Keratinocyte (primary cell): ENCODE data around the gene GPX4. TPM values are rescaled to one million over a fixed set of nuclear protein-coding genes. Genes with fewer than 3 reads are reported as not detected.
A peak's percentile ranks its signal among the peaks of the same experiment; 100 is the strongest.

Source experiments
- DNase-seq: peaks from one replicate; pipeline ENCODE4 v3.0.0-alpha.2; 2011; ENCODE audit warnings: low read depth, missing footprints, low spot score
- FAIRE-seq: peaks from 2 replicates; lab custom pipeline; 2011; peaks lifted over from hg19 to GRCh38; lab: Jason Lieb, UNC
- H2AFZ ChIP-seq: 2 replicates; pipeline ENCODE4 v1.6.0; 2012; ENCODE audit warnings: low read length, control low read depth, inconsistent platforms; ENCODE audit not compliant: control insufficient read depth
- H3K27ac ChIP-seq: 2 replicates; pipeline ENCODE4 v1.5.1; 2011; ENCODE audit warnings: low read length; ENCODE audit not compliant: control insufficient read depth, insufficient read depth
- H3K27me3 ChIP-seq: 3 replicates; pipeline ENCODE4 v1.6.0; 2011; ENCODE audit warnings: low read length; ENCODE audit not compliant: control insufficient read depth, insufficient read depth; ENCODE audit errors: extremely low read depth
- H3K36me3 ChIP-seq, 2 experiments: 2 replicates in 1 of 2; 3 replicates in 1 of 2; pipeline ENCODE4 v1.5.1; 2011; ENCODE audit warnings: low read length in 2 of 2, mild to moderate bottlenecking in 1 of 2; ENCODE audit not compliant: control insufficient read depth in 2 of 2, insufficient read depth in 2 of 2; ENCODE audit errors: extremely low read depth in 1 of 2
- H3K4me1 ChIP-seq: 3 replicates; pipeline ENCODE4 v1.5.1; 2011; ENCODE audit warnings: low read length; ENCODE audit not compliant: control insufficient read depth, insufficient read depth; ENCODE audit errors: extremely low read depth
- H3K4me2 ChIP-seq: 3 replicates; pipeline ENCODE4 v1.6.0; 2011; ENCODE audit warnings: low read depth, low read length; ENCODE audit not compliant: control insufficient read depth, insufficient read depth; ENCODE audit errors: extremely low read depth
- H3K4me3 ChIP-seq, 3 experiments: fragments of 200-600 bp in 1 of 3; sonication (generic) in 1 of 3; 2 replicates in 2 of 3; 3 replicates in 1 of 3; pipeline ENCODE4 v1.5.1; 2011 to 2016; ENCODE audit warnings: low read length in 3 of 3, mild to moderate bottlenecking in 3 of 3, control low read depth in 2 of 3, inconsistent platforms in 1 of 3, low read depth in 1 of 3, mixed read lengths in 1 of 3, mixed run types in 1 of 3, moderate library complexity in 1 of 3; ENCODE audit not compliant: control insufficient read depth in 2 of 3, insufficient read depth in 2 of 3; ENCODE audit errors: extremely low read depth in 1 of 3
- H3K79me2 ChIP-seq: 2 replicates; pipeline ENCODE4 v1.6.0; 2012; ENCODE audit warnings: low read length; ENCODE audit not compliant: control insufficient read depth, insufficient read depth
- H3K9ac ChIP-seq: 3 replicates; pipeline ENCODE4 v1.6.0; 2011; ENCODE audit warnings: low read length; ENCODE audit not compliant: control insufficient read depth, insufficient read depth; ENCODE audit errors: extremely low read depth
- H3K9me1 ChIP-seq: 3 replicates; pipeline ENCODE4 v1.6.0; 2011; ENCODE audit warnings: low read length; ENCODE audit not compliant: control insufficient read depth, insufficient read depth; ENCODE audit errors: extremely low read depth
- H3K9me3 ChIP-seq: 2 replicates; pipeline ENCODE4 v1.5.1; 2012; ENCODE audit warnings: low read depth, low read length; ENCODE audit not compliant: control insufficient read depth
- H4K20me1 ChIP-seq: 3 replicates; pipeline ENCODE4 v1.6.0; 2011; ENCODE audit warnings: low read length; ENCODE audit not compliant: control insufficient read depth, insufficient read depth; ENCODE audit errors: extremely low read depth
- CTCF ChIP-seq, 3 experiments: IDR thresholded peaks in 1 of 3; conservative IDR thresholded peaks in 1 of 3; optimal IDR thresholded peaks in 1 of 3; 2 replicates in 2 of 3; 3 replicates in 1 of 3; pipeline versions ENCODE3 to v1.5.1; 2011; ENCODE audit warnings: low read length in 3 of 3, mild to moderate bottlenecking in 3 of 3, moderate library complexity in 2 of 3, control low read depth in 1 of 3, inconsistent platforms in 1 of 3; ENCODE audit not compliant: insufficient read depth in 2 of 3; ENCODE audit errors: extremely low read depth in 1 of 3
- EZH2 ChIP-seq: IDR thresholded peaks from one replicate; pipeline ENCODE4 v1.6.1; 2012; ENCODE audit warnings: inconsistent platforms, mild to moderate bottlenecking, low read length, moderate library complexity
- dilution Hi-C: fragments of 300-500 bp; cut with MboI; formaldehyde crosslinking; loops from one replicate; pipeline ENCODE4 v1.7.0; 2020; ENCODE audit warnings: low sequenced_read_pairs; ENCODE audit not compliant: extremely low pct_ligation_motif_present
- polyA plus RNA-seq, 5 experiments: library from polyadenylated mRNA; depleted of rRNA in 3 of 5; stranded (reverse) in 3 of 5; stranded (forward) in 1 of 5; unstranded in 1 of 5; fragments of >200 nt; gene quantifications; 1 replicate in 1 of 5; 2 replicates in 3 of 5; 3 replicates in 1 of 5; pipeline versions ENCODE4 v1.2.1 to v1.2.3, GENCODE V29; 2011 to 2012; ENCODE audit warnings: missing spikeins in 2 of 5, low read depth in 1 of 5, low replicate concordance in 1 of 5

Gene GPX4
- polyA plus RNA-seq, 1 donor (not counting 4 experiments of a cell fraction or from before 2014, with no cell fraction given): 193 TPM

GRCh38 chr19:1102407-1103131 is 1.2 kb upstream of the GPX4 start:
- peak; percentile 96 for DNase-seq
- H3K9me1 ChIP-seq: no peaks in the 10 kb centered on the region
- H3K9me3 ChIP-seq: peaks cover 2% of the 10 kb centered on the region
- peak overlapping the region; percentile 69 for H3K9ac ChIP-seq
- H3K27ac ChIP-seq: peak overlapping the region; percentile 91
- H4K20me1 ChIP-seq: no peaks in the 10 kb centered on the region
- H3K36me3 ChIP-seq: peaks cover 6 to 8% of the 10 kb centered on the region in 2 experiments
- peak overlapping the region; percentile 65 for H3K4me2 ChIP-seq
- no peaks in the 10 kb centered on the region for H3K27me3 ChIP-seq
- peaks cover 2% of the 10 kb centered on the region for H3K79me2 ChIP-seq
- FAIRE-seq: peak; percentile 88
- peaks cover 36% of the 10 kb centered on the region for H3K4me1 ChIP-seq
- H2AFZ ChIP-seq: no peak overlapping the region
- dilution Hi-C loops: no loop called here
- peak overlapping the region in 1 of 3 experiments; percentile 29 for H3K4me3 ChIP-seq
- TF ChIP-seq CTCF (optimal IDR thresholded peaks at IDR 0.05 in 1 of 3, IDR thresholded peaks at IDR 0.05 in 1 of 3, conservative IDR thresholded peaks at IDR 0.05 in 1 of 3; ENCODE audit: extremely low read depth in 1 of 3, insufficient read depth in 2 of 3, low read length in 3 of 3): no peak
- TF ChIP-seq EZH2: no peak

GRCh38 chr19:1103132-1103707 is 574 bp upstream of the GPX4 start:
- TF ChIP-seq EZH2: no peak
- TF ChIP-seq CTCF (optimal IDR thresholded peaks at IDR 0.05 in 1 of 3, IDR thresholded peaks at IDR 0.05 in 1 of 3, conservative IDR thresholded peaks at IDR 0.05 in 1 of 3; ENCODE audit: extremely low read depth in 1 of 3, insufficient read depth in 2 of 3, low read length in 3 of 3): no peak
- Histone ChIP-seq H3K27me3 (no peaks in the 10 kb centered on the region), H3K9ac (peak overlapping the region; percentile 69), H4K20me1 (no peaks in the 10 kb centered on the region), H3K79me2 (peaks cover 2% of the 10 kb centered on the region), H3K9me1 (no peaks in the 10 kb centered on the region), H3K9me3 (peaks cover 2% of the 10 kb centered on the region), H3K27ac (peak overlapping the region; percentile 91), H3K4me2 (peak overlapping the region; percentile 65), H2AFZ (no peak overlapping the region), H3K4me1 (peaks cover 36% of the 10 kb centered on the region), H3K4me3 (peak overlapping the region in 1 of 3 experiments; percentile 42), H3K36me3 (peaks cover 6 to 8% of the 10 kb centered on the region in 2 experiments)
- dilution Hi-C loops: no loop called here
- DNase-seq (no peak), FAIRE-seq (no peak)
